OCI-LY7 (cell line): ENCODE data around the gene SSRP1.
"Not testable (repeated sequence)": the region's sequence is repeated elsewhere in the genome, so short reads cannot be mapped to it uniquely, and the experiment has no call there.

Source experiments
- CTCF ChIP-seq: fragments of 200-600 bp; sonication (generic); conservative IDR thresholded peaks from 2 replicates; pipeline ENCODE4 v1.5.1; 2014; ENCODE audit warnings: mild to moderate bottlenecking, antibody characterized with exemption, low read length, moderate library complexity, mixed read lengths
- EZH2phosphoT487 ChIP-seq: fragments of 200-600 bp; sonication (generic); IDR thresholded peaks from 2 replicates; pipeline ENCODE4 v1.6.1; 2018; ENCODE audit warnings: low read depth, borderline replicate concordance, mild to moderate bottlenecking, mixed run types, antibody characterized with exemption, low read length, moderate library complexity, mixed read lengths

- TF ChIP-seq CTCF, EZH2phosphoT487: not testable (repeated sequence)
These were observed 54.1 kb downstream of the SSRP1 start for GRCh38 chr11:57281546-57281945.
